Occipital lobe (tissue), 2 donors: ENCODE data around the gene TAOK2. TPM values are rescaled to one million over a fixed set of nuclear protein-coding genes. Genes with fewer than 3 reads are reported as not detected.
A peak's percentile ranks its signal among the peaks of the same experiment; 100 is the strongest.
"Not testable (repeated sequence)": the region's sequence is repeated elsewhere in the genome, so short reads cannot be mapped to it uniquely, and the experiment has no call there.

ENCODE experiments used
- DNase-seq: peaks from one replicate; lab custom pipeline; 2025; lab: John Stamatoyannopoulos, UW
- total RNA-seq: library from RNA; depleted of rRNA; stranded (reverse); fragments of >200 nt; gene quantifications from one replicate; pipeline ENCODE4 v1.2.3, GENCODE V29; 2014

The TAOK2 gene
- 49.8 TPM for total RNA-seq

- DNase-seq: peak; percentile 100
These were observed at the start of gene TAOK2 for GRCh38 chr16:29973384-29974246. Gene TAOK2, plus strand, starts transcription at chr16:29973868. Its CDS starts 3,905 bp downstream, at chr16:29977773.

- no peak for DNase-seq
These were observed 48.4 kb upstream of the TAOK2 start for GRCh38 chr16:29925105-29925756.

GRCh38 chr16:29925781-29926710, 47.6 kb upstream of the TAOK2 start, which contains the start of gene KCTD13:
Gene KCTD13, minus strand, starts transcription at chr16:29926226. Its CDS starts 193 bp downstream, at chr16:29926033.
- DNase-seq: peak; percentile 85

GRCh38 chr16:29926711-29927052, 47.0 kb upstream of the TAOK2 start:
- no peak for DNase-seq

GRCh38 chr16:29927070-29927905, 46.4 kb upstream of the TAOK2 start:
- no peak for DNase-seq

- not testable (repeated sequence) for DNase-seq
These were observed 41.9 kb upstream of the TAOK2 start for GRCh38 chr16:29931750-29932149.

- DNase-seq: no peak
These were observed 33.0 kb upstream of the TAOK2 start for GRCh38 chr16:29940656-29941055.

GRCh38 chr16:29943846-29944799, 29.5 kb upstream of the TAOK2 start:
- DNase-seq: no peak

GRCh38 chr16:29947897-29948296, 25.8 kb upstream of the TAOK2 start:
- DNase-seq: no peak

- DNase-seq: no peak
These were observed 22.7 kb upstream of the TAOK2 start for GRCh38 chr16:29950806-29951461.

GRCh38 chr16:29951625-29952365, 21.9 kb upstream of the TAOK2 start:
- no peak for DNase-seq

GRCh38 chr16:29958756-29959155, 14.9 kb upstream of the TAOK2 start:
- DNase-seq: no peak

- no peak for DNase-seq
These were observed 14.4 kb upstream of the TAOK2 start for GRCh38 chr16:29959293-29959692.

GRCh38 chr16:29959821-29960220, 13.8 kb upstream of the TAOK2 start:
- DNase-seq: not testable (repeated sequence)

GRCh38 chr16:29961127-29961478, 12.6 kb upstream of the TAOK2 start:
- DNase-seq: no peak

- peak; percentile 87 for DNase-seq
These were observed 12.0 kb upstream of the TAOK2 start, which contains the start of gene TMEM219 for GRCh38 chr16:29961479-29962343. Gene TMEM219, plus strand, starts transcription at chr16:29962079. Its CDS starts 1,065 bp downstream, at chr16:29963144.

GRCh38 chr16:29962344-29962994, 11.2 kb upstream of the TAOK2 start:
- no peak for DNase-seq
